Prostate gland (tissue), 2 donors: Measurements from ENCODE around the gene SMIM15.

Source experiments
- CTCF ChIP-seq, 4 experiments: fragments of 200-600 bp in 2 of 4; fragments of 450-650 bp in 2 of 4; sonication (generic) in 2 of 4; IDR thresholded peaks; 1 replicate in 3 of 4; 2 replicates in 1 of 4; pipeline ENCODE4 v1.5.1; 2016 to 2019; ENCODE audit warnings: antibody characterized with exemption in 4 of 4, mild to moderate bottlenecking in 2 of 4, moderate library complexity in 2 of 4
- POLR2A ChIP-seq: fragments of 450-650 bp; IDR thresholded peaks from one replicate; pipeline ENCODE4 v1.6.1; 2016; ENCODE audit warnings: antibody characterized with exemption, mild to moderate bottlenecking
- POLR2AphosphoS5 ChIP-seq: sonication (generic); formaldehyde crosslinking; IDR thresholded peaks from one replicate; pipeline ENCODE4 v1.6.1; 2017; ENCODE audit warnings: antibody characterized with exemption

- TF ChIP-seq CTCF (IDR thresholded peaks at IDR 0.05) (no peak), POLR2A (no peak), POLR2AphosphoS5 (no peak)
These were observed 43.2 kb downstream of the SMIM15 start for GRCh38 chr5:61119066-61119465.
